Measurements from ENCODE around the gene GLRX.

- TF ChIP-seq, protein P1, sequence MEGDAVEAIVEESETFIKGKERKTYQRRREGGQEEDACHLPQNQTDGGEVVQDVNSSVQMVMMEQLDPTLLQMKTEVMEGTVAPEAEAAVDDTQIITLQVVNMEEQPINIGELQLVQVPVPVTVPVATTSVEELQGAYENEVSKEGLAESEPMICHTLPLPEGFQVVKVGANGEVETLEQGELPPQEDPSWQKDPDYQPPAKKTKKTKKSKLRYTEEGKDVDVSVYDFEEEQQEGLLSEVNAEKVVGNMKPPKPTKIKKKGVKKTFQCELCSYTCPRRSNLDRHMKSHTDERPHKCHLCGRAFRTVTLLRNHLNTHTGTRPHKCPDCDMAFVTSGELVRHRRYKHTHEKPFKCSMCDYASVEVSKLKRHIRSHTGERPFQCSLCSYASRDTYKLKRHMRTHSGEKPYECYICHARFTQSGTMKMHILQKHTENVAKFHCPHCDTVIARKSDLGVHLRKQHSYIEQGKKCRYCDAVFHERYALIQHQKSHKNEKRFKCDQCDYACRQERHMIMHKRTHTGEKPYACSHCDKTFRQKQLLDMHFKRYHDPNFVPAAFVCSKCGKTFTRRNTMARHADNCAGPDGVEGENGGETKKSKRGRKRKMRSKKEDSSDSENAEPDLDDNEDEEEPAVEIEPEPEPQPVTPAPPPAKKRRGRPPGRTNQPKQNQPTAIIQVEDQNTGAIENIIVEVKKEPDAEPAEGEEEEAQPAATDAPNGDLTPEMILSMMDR (IDR thresholded peaks at IDR 0.05) = peak in 1 of 6 experiments; percentile 20
- TF ChIP-seq POLR2A (IDR thresholded peaks at IDR 0.05) = peak in 1 of 2 donors; percentile 63
Observed at GRCh38 chr5:95826949-95827891, 4.7 kb upstream of the GLRX start.

All from Peyer's patch (tissue), 4 donors.